ENCODE results near the gene DDR1. TPM values are rescaled to one million over a fixed set of nuclear protein-coding genes. Genes with fewer than 3 reads are reported as not detected.
"Not testable (repeated sequence)": the region's sequence is repeated elsewhere in the genome, so short reads cannot be mapped to it uniquely, and the experiment has no call there.

Gene DDR1
- total RNA-seq, 1 donor from 2014 or later = 61.4 TPM

DNA sequence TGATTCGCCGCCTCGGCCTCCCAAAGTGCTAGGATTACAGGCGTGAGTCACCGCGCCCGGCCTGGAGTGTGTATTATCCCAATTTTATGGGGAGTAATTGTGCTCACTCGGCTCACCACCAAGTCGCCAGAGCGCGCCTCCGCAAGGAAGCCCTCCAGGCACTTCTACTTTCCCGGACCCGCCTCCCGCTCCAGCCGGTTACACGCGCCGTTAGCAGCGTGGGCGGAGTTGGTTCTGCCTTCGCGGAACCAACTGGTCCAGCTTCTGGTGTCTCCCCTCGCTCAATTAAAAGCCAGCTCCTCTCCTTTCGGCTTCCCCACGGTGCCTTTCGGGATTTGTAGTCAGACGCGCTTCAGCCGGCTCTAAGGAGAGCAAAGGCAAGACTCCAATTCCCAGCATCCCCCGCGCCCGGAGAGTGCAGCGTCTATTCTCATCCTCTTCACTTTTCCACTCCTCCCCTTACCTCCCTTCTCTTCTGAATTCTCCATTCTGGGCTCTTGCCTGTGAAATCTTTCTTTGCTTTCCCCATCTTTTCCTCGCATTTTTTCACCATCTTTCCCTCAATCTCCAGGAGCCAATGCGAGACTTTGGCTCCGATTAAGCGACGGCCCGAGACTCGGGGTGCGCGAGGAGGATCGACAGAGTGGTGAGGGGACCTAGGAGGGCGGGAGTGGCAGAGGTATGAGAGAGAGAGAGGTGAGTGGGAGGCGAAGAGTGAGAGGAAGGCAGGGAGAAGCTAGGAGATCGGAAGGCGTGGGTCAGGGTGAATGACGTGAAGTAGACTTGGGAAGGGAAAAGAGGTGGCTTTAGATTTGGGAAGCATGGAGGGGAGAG, 23.7 kb downstream of the DDR1 start, which contains the start of gene GTF2H4:
GTF2H4 (plus strand) TSS at position 450 of the 834 bp plus-strand sequence.
- peak; percentile 97 for DNase-seq (ENCODE audit: low spot score)
- intact Hi-C loops (cut with DNase I) = no loop called here

DNA sequence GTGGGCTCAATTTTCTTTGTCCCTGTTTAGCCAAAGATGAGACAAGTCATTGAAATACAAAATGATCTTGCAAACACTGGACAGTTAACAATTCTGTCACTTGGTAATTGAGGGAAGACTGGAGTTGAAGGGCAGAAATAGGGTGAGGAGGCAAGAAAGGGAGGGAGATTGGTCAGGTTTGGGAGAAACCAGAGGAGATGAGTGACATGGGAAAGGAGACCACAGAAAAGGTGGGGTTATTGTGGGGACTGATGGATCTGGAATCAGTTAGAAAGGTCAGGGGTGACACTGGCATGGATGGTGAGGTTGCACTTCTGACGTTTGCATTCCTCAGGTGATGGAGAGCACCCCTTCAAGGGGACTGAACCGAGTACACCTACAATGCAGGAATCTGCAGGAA, 24.4 kb downstream of the DDR1 start:
- no peak for DNase-seq (ENCODE audit: low spot score)
- intact Hi-C loops (cut with DNase I) = no loop called here

DNA sequence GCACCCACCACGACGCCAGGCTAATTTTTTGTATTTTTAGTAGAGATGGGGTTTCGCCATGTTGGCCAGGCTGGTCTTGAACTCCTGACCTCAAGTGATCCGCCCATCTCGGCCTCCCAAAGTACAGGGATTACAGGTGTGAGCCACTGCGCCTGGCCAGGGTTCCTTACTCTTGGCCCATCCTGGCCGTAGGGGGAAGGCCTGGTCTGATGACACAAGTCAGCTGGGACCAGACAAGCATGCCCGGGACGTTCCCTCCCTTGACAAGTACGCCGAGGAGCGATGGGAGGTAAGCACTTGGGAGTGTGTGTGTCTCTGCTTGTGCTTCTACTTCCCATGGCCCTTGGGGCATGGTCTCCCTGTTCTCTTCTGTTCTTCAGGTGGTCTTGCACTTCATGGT, 26.2 kb downstream of the DDR1 start:
- intact Hi-C loops (cut with DNase I) = loop anchor here (5.0 kb wide), 1 partner anchor 33 kb away; no protein-coding TSS in a partner anchor
- DNase-seq (ENCODE audit: low spot score) = not testable (repeated sequence)

DNA sequence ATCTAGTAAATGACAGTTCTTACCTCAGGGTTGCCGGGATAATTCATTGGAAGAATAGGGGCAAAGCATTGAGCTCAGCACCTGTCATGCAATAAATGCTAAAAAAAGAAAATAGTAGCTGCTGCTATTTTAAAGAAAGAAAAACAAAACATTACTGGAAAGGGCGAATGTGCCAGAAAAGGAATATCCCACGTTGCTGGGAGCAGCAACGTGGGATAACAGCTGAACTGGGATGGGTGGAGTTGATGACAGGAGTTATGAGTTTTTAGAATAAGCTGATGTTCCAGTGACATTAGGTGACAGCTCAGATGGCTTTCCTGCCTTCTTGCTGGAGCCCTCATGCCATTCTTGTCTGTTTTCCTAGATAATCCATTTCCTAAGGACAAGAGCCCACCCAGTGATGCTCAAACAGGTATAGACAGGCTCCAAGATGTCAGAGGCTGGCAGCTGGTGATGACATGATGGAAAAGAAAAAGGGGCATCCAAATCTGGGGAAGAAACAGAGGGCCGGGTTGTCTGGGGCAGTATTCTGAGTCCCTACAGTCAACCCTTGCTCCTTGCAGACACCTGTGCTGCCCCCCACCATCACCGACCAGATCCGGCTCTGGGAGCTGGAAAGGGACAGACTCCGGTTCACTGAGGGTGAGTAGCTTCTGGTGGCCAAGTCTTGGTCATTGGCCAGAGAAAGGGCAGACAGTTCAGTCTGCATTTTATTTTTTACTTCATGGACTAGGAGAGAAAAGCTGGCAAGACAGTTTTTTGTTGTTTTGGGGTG, 28.6 kb downstream of the DDR1 start:
- intact Hi-C loops (cut with DNase I) = loop anchor here (5.0 kb wide), 1 partner anchor 36 kb away; no protein-coding TSS in a partner anchor
- no peak for DNase-seq (ENCODE audit: low spot score)

DNA sequence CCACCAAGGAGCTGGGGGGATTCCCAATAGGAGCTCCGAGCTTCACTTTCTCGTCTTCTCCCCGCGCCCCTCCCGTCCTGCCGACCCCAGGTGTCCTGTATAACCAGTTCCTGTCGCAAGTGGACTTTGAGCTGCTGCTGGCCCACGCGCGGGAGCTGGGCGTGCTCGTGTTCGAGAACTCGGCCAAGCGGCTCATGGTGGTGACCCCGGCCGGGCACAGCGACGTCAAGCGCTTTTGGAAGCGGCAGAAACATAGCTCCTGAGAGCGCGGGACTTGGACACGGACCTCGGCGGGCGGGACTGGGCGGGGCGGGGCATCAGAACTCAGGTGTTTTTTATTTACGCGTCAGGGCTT, 29.4 kb downstream of the DDR1 start:
- intact Hi-C loops (cut with DNase I) = loop anchor here (2.0 to 5.0 kb wide), 2 partner anchors 36 to 85 kb away; no protein-coding TSS in a partner anchor

DNA sequence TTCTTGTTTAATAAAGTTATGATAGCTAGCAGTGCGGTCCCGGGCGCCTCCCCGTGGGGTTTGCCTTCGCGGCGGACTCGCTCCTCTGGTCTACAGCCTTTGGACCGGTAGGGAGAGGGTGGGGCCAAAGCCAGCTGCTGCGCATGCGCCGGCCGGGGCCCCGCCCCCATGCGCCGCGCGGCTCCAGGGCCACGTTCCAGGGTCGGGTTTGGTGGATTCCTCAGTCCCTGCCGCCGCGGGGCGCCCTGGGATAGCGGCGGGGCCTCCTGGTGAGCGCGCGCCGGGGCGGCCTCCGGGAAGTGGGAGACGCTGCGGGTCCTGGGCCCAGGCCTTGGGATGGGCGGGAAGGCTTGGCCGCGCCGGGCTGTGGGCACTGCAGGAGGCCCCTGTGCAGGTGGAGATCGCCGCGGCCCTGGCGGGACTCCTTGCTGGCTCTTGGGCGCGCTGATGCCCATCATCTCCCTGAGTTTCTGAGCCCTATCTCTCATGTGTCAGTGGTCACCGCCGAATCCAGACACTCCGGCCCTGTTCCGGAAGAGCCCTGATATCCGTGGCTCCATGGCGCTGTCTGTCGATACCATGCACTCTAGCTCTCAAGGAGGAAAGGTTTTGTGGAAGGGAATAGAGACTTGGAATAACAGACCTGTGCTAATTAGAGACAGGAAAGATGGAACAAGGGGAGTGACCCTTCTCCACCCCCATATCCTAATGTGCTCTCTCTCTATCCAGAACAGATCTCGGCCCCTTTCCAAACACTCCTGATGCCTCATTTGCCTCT, 29.9 kb downstream of the DDR1 start, which contains the start of gene VARS2:
VARS2 (plus strand) TSS at position 163 of the 778 bp plus-strand sequence; CDS start at position 762, 599 bp downstream.
- intact Hi-C loops (cut with DNase I) = loop anchor here (2.0 to 5.0 kb wide), 2 partner anchors 37 to 85 kb away; no protein-coding TSS in a partner anchor
- peak; percentile 96 for DNase-seq (ENCODE audit: low spot score)

More for the DNA sequence above, 29.4 kb downstream of the DDR1 start:
- DNase-seq (ENCODE audit: low spot score) = no peak

DNA sequence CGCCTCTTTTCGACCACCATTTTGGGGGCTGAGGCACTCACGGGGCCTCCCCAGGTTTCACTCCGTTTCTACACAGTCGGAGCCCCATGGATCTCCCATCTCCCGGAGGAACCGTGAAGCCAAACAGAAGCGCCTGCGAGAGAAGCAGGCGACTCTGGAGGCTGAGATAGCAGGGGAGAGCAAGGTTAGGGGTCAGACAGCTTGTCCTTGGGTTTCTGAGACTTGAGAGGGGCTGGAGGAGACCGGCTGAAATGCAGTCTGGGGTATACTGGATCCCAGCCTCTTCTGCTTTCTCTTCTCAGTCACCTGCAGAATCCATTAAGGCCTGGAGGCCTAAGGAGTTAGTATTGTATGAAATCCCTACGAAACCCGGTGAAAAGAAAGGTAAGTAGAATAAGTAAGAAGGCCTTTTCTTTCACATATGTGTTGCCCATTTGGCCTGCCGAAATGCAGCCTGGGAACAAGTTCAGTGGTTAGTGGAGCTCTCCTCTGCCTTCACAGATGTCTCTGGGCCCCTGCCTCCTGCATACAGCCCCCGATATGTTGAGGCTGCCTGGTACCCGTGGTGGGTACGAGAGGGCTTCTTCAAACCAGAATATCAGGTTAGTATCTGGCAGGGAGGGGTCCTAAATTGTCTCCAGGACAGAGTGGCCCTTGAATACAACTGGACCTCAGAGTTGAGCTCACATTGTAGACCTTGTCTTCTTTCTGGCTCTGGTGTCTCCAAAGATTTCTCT, 30.7 kb downstream of the DDR1 start:
- intact Hi-C loops (cut with DNase I) = loop anchor here (1.0 to 5.0 kb wide), 4 partner anchors 38 to 155 kb away; no protein-coding TSS in a partner anchor
- DNase-seq (ENCODE audit: low spot score) = no peak

DNA sequence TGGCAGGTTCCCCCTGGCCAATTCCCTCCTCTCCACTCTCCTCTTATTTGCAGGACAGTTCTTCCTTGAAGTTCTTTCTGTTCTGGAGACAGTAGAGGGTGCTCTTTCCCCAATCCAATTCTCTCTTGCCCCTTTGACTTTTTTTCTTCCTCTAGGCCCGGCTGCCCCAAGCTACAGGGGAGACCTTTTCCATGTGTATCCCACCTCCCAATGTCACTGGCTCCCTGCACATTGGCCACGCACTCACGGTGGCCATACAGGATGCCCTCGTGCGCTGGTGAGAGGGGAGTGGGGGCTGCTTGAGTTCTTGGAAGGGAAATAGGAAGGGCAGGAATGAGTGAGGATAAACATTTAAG, 31.2 kb downstream of the DDR1 start:
- intact Hi-C loops (cut with DNase I) = loop anchor here (1.0 to 2.0 kb wide), 3 partner anchors 87 to 155 kb away; no protein-coding TSS in a partner anchor

DNA sequence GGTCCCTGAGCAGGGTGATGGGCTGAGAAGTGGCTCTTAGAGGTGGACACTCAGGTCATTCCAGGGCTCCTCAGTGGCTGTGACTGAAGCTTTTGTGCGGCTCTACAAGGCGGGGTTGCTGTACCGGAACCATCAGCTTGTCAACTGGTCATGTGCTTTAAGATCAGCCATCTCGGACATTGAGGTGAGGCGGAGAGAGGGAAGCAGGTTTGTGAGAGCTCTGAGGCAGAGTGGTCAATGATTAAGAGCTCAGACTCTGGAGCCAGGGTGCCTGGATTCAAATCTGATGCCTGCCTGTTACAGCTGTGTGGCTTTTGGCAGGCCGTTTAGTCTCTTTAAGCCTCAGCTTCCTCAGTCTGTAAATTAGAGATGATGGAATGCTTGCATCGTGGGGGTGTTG, 32.7 kb downstream of the DDR1 start:
- DNase-seq (ENCODE audit: low spot score) = no peak
- intact Hi-C loops (cut with DNase I) = no loop called here

More for the DNA sequence above, 31.2 kb downstream of the DDR1 start:
- no peak for DNase-seq (ENCODE audit: low spot score)

DNA sequence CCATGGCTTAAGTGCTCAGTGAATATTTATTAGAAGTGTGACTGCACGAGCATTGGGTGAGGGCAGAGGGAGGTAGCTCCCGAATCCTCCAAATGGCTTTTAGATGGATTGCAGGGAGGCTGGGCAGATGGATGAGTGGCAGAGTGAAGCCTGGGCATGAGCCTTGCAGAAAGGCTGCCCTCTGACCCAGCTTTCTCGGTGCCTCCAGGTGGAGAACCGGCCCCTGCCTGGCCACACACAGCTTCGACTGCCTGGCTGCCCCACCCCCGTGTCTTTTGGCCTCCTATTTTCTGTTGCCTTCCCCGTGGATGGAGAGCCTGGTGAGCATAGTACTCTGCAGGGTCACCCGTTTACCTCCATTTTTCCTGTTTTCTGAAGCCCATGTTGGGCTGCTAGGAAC, 33.2 kb downstream of the DDR1 start:
- intact Hi-C loops (cut with DNase I) = no loop called here
- DNase-seq (ENCODE audit: low spot score) = no peak

DNA sequence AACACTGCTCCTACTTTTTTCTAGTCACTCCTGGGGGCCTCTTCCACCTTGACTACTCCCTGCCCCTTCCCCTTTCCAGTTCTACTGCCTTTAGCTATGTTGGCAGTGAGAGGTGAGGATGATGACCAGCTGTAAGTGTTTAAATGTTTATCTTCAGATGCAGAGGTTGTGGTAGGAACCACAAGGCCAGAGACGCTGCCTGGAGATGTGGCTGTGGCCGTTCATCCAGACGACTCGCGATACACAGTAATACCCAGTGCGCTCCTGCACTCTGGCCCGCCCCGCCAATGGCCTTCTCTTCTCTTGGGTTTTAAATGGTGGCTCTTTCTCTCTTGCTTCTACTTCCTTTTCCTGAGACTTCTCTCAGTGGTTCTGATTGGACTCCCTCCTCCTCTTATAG, 34.4 kb downstream of the DDR1 start:
- intact Hi-C loops (cut with DNase I) = no loop called here
- no peak for DNase-seq (ENCODE audit: low spot score)

DNA sequence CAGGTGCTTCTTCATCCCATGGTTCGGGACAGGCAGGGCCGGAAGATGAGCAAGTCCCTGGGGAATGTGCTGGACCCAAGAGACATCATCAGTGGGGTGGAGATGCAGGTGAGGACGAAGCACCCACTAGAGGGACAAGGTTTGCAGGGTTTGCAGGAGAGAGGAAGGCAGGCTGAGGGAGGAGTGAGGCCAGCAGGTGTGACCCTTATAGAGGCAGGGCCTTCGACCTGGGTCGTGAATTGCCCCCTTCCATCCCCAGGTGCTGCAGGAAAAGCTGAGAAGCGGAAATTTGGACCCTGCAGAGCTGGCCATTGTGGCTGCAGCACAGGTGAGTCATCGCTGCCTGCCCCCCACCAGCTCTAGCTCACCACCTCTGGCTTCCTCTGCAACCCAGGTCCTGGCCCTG, 38.1 kb downstream of the DDR1 start:
- intact Hi-C loops (cut with DNase I) = no loop called here
- no peak for DNase-seq (ENCODE audit: low spot score)

DNA sequence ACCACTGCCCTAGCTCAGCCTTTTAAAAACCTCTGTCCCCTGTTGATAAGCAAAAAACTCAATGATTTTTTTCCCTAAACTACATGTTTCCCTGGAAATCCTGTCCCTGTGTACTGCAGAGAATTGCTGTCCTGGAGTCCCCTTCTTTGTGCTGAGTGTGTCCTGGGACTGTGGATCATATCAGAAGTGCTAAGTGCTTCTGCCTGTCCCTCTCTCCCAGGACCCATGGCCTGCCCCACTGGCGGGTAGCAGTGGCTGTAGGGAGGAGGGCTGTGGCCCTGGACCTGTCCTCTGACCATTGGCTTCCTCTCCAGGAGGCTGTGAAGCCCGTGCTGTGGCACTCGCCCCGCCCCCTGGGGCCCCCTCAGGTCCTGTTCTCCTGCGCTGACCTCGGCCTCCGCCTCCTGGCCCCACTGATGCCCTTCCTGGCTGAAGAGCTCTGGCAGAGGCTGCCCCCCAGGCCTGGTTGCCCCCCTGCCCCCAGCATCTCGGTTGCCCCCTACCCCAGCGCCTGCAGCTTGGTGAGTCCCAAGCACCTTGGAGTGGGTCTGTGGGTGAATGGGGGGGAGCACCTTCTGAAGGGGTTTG, 39.8 kb downstream of the DDR1 start:
- intact Hi-C loops (cut with DNase I); DNase-seq (ENCODE audit: low spot score): not testable (repeated sequence)

DNA sequence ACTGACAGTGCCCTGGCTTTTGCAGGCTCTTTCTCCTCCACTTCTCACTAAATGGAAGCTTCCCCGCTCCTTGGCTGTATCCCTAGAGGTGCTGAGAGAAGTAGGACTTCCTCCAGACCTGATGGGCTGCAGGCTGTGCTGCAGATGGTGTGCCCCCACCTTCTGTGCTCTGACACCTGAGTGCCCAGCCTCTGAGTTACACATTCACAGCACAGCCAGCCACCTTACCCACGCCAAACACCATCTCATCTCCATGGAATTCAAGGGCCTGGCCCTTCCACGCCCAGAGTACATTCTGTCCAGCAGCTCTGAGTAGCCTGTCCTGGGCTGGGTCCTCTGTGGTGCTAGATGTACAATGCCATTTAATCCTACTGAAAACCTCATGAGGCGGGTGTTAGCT, 42.3 kb downstream of the DDR1 start:
- intact Hi-C loops (cut with DNase I) = no loop called here
- no peak for DNase-seq (ENCODE audit: low spot score)

DNA sequence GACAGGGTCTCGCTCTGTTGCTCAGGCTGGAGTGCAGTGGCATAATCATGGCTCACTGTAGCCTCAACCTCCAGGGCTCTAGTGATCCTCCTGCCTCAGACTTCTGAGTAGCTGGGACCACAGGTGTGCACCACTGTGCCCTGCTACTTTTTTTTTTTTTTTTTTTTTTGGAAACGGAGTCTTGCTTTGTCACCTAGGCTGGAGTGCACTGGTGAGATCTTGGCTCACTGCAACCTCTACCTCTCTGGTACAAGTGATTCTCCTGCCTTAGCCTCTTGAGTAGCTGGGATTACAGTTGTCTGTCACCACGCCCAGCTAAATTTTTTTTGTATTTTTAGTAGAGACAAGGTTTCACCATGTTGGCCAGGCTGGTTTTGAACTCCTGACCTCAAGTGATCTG, 42.8 kb downstream of the DDR1 start:
- intact Hi-C loops (cut with DNase I); DNase-seq (ENCODE audit: low spot score): not testable (repeated sequence)

DNA sequence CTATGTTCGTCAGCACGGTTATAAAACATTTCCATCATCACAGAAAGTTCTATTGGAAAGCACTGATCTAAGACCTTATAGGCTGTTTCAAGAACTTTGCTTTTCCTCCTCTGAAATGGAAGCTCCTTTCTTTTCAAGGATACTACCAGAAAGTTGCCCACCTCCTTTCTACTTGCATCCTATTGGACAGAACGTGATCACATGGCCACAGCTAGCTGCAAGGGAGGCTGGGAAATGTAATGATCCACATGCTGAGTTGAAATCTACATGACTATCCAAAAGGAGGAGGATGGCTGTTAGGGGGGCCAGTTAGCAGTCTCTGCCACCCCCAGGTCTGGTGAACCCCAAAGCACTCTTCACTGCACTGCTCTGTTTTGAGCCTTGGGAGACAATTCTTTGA, 44.4 kb downstream of the DDR1 start:
- intact Hi-C loops (cut with DNase I) = no loop called here
- no peak for DNase-seq (ENCODE audit: low spot score)

DNA sequence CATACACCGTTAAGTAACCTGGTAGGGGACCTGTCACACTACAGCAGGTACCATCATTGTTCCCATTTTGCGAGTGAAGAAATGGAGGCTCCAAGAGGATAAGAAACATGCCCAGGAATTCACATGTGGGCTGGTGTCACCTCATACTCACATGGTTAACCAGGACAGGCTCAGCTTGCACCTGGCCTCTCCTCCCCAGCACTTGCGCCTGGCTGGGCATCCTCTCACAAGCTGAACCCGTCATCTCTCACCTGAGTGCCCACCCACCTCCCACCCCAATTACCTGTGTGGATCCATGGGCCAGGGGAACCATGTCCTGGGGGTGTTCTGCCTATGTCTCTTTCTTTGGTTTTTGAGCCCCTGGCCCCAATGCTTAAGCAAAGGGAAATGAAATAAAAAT, 46.2 kb downstream of the DDR1 start:
- intact Hi-C loops (cut with DNase I) = no loop called here
- DNase-seq (ENCODE audit: low spot score) = no peak

DNA sequence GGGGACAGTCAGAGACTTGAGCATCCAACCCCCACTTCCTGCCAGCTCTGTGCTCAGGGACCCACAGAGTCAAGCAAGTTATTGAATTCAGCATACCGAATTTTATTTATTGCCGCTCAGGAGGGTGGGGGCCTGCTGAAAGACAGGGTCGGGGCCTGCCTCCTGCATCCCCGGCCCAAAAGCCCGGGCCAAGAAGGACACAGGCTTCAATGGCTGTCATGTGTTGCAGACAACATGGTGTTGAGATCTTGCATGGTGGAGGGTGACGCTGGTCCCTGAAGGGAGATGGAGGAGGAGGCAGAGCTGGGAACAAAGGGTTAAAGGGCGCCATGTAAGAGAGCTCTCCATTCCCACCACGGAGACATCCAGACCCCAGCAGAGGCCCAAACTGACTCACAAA, 47.0 kb downstream of the DDR1 start:
- DNase-seq (ENCODE audit: low spot score) = no peak
- intact Hi-C loops (cut with DNase I) = no loop called here
